Colonic mucosa (tissue), 4 donors: ENCODE data around the gene C1orf35. TPM values are rescaled to one million over a fixed set of nuclear protein-coding genes. Genes with fewer than 3 reads are reported as not detected.

Experiments
- DNase-seq: peaks from one replicate; pipeline ENCODE4 v3.0.0-alpha.2; 2020
- H3K27ac ChIP-seq: fragments of 200-600 bp; one replicate; pipeline ENCODE4 v1.8.0; 2021
- H3K27me3 ChIP-seq: fragments of 200-600 bp; one replicate; pipeline ENCODE4 v1.8.0; 2021
- H3K36me3 ChIP-seq: fragments of 200-600 bp; one replicate; pipeline ENCODE4 v1.8.0; 2021
- H3K4me1 ChIP-seq: fragments of 200-600 bp; one replicate; pipeline ENCODE4 v1.8.0; 2021; ENCODE audit warnings: mild to moderate bottlenecking
- H3K4me3 ChIP-seq: fragments of 200-600 bp; one replicate; pipeline ENCODE4 v1.8.0; 2021
- H3K9ac ChIP-seq, 2 donors: one replicate each; pipeline ENCODE4 v1.7.0; 2013; ENCODE audit warnings: control low read depth in 2 of 2, low read depth in 2 of 2, low read length in 2 of 2
- H3K9me3 ChIP-seq: fragments of 200-600 bp; one replicate; pipeline ENCODE4 v1.8.0; 2021
- CTCF ChIP-seq: fragments of 200-600 bp; IDR thresholded peaks from one replicate; pipeline ENCODE4 v1.8.0; 2022; ENCODE audit warnings: antibody characterized with exemption, mild to moderate bottlenecking
- intact Hi-C: fragments of 100-400 bp; cut with DNase I; formaldehyde crosslinking; loops from one replicate; pipeline ENCODE4 v1.14.1; 2022
- microRNA-seq: library from miRNA; unstranded; fragments of <30 nt; microRNA quantifications from one replicate; pipeline ENCODE4, GENCODE V29; 2019
- total RNA-seq, 2 donors: library from RNA; stranded (reverse); fragmentation: NEBNext Ultra II Directional in 1 of 2; extraction: Animal tissue kit (Norgen Biotek cat#: 25700) in 1 of 2; gene quantifications; one replicate each; pipeline ENCODE4 v1.2.1, GENCODE V29; 2021
- donor health status: healthy.
- donor health status: DM: no; HTN: no; CAD: no.
- donor health status: DM: no; HTN: no; CAD: no.

C1orf35 gene
- total RNA-seq, 2 donors from 2014 or later: 14.9 to 26.4 TPM

- intact Hi-C loops: no loop called here
- Histone ChIP-seq H3K9ac (peak overlapping the region in 1 of 2 donors; percentile 50), H3K4me1 (no peaks in the 10 kb centered on the region), H3K27me3 (peaks cover 31% of the 10 kb centered on the region), H3K9me3 (no peaks in the 10 kb centered on the region), H3K36me3 (no peaks in the 10 kb centered on the region), H3K27ac (no peak overlapping the region), H3K4me3 (peak overlapping the region; percentile 16)
- DNase-seq: no peak
- no peak for TF ChIP-seq CTCF
Observed at GRCh38 chr1:228058949-228059633, 44.0 kb downstream of the C1orf35 start.

GRCh38 chr1:228058172-228058948 is 44.8 kb downstream of the C1orf35 start:
- TF ChIP-seq CTCF: no peak
- intact Hi-C loops: no loop called here
- DNase-seq: no peak
- Histone ChIP-seq H3K9ac (no peak overlapping the region), H3K4me3 (peak overlapping the region; percentile 16), H3K4me1 (no peaks in the 10 kb centered on the region), H3K9me3 (no peaks in the 10 kb centered on the region), H3K36me3 (no peaks in the 10 kb centered on the region), H3K27ac (no peak overlapping the region), H3K27me3 (peaks cover 31% of the 10 kb centered on the region)

Small RNAs within 50 kb of the gene (microRNA-seq; reads per million reads assigned to microRNA genes)
- 3.3 reads per million for gene MIR3620

Other genes with a start within 250 kb of the C1orf35 start
- 1 to 10 TPM; 2.6 to 3.3 TPM for gene WNT9A, start 155.4 kb downstream of the C1orf35 start, total RNA-seq
- not detected for gene WNT3A, start 96.3 kb downstream of the C1orf35 start, total RNA-seq
- gene ARF1, start 20.6 kb downstream of the C1orf35 start, total RNA-seq: 100 to 1,000 TPM; 522 to 586 TPM
- gene MRPL55, start 6.0 kb upstream of the C1orf35 start, total RNA-seq: 10 to 100 TPM; 33.0 to 60.7 TPM
- gene GUK1, start 37.0 kb upstream of the C1orf35 start, total RNA-seq: 100 to 1,000 TPM; 178 to 221 TPM
- 1 to 10 TPM in 1 of 2 donors, under 1 TPM in 1; 0.69 to 1.2 TPM for gene GJC2, start 46.6 kb upstream of the C1orf35 start, total RNA-seq
- gene IBA57, start 62.5 kb upstream of the C1orf35 start, total RNA-seq: 10 to 100 TPM; 11.0 to 16.9 TPM
- 1 to 10 TPM; 3.6 to 7.9 TPM for gene OBSCN, start 104.7 kb upstream of the C1orf35 start, total RNA-seq